DND-41 (cell line): Measurements from ENCODE around the gene CARD19.

ENCODE experiments used
- EZH2 ChIP-seq: IDR thresholded peaks from 3 replicates; pipeline ENCODE4 v1.6.1; 2012; ENCODE audit warnings: borderline replicate concordance, low read depth, mild to moderate bottlenecking, moderate library complexity, low read length, inconsistent platforms; ENCODE audit not compliant: severe bottlenecking
- TF ChIP-seq, protein P1 (sequence below): IDR thresholded peaks from 2 replicates; pipeline ENCODE4 v1.5.1; 2012; ENCODE audit warnings: borderline replicate concordance, low read length, moderate library complexity, mild to moderate bottlenecking; ENCODE audit not compliant: poor library complexity, severe bottlenecking; ENCODE audit errors: extremely low read depth

DNA sequence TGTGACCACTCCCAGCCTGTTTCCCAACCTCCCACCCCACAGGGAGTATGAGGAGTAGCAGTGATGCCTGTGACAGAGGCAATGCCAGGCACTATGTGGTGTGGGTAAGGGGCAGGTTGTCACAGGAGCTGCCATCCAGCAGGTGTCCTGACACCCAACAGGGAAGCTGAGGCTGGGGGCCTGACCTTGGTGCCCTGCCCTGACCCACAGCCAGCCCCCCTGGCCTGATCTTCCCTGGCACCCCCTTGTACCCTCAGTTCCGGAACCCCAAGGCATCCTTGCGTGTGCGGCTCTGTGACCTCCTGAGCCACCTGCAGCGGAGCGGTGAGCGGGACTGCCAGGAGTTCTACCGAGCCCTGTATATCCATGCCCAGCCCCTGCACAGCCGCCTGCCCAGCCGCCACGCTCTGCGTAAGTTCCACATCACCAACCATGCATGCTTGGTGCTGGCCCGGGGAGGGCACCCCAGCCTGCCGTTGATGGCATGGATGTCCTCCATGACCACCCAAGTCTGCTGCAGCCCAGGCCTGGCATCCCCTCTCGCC lies 14.4 kb downstream of the CARD19 start:
- TF ChIP-seq, protein P1, sequence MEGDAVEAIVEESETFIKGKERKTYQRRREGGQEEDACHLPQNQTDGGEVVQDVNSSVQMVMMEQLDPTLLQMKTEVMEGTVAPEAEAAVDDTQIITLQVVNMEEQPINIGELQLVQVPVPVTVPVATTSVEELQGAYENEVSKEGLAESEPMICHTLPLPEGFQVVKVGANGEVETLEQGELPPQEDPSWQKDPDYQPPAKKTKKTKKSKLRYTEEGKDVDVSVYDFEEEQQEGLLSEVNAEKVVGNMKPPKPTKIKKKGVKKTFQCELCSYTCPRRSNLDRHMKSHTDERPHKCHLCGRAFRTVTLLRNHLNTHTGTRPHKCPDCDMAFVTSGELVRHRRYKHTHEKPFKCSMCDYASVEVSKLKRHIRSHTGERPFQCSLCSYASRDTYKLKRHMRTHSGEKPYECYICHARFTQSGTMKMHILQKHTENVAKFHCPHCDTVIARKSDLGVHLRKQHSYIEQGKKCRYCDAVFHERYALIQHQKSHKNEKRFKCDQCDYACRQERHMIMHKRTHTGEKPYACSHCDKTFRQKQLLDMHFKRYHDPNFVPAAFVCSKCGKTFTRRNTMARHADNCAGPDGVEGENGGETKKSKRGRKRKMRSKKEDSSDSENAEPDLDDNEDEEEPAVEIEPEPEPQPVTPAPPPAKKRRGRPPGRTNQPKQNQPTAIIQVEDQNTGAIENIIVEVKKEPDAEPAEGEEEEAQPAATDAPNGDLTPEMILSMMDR = no peak
- no peak for TF ChIP-seq EZH2
